B cell (primary cell): ENCODE results near the gene PTPRG. TPM values are rescaled to one million over a fixed set of nuclear protein-coding genes. Genes with fewer than 3 reads are reported as not detected.

Source experiments
- ATAC-seq: fragments of 200-7000 bp; cut with Tn5 transposase; one replicate; pipeline ENCODE4 v1.10.0; 2021; ENCODE audit warnings: low read depth, mild to moderate bottlenecking, moderate number of reproducible peaks, moderate library complexity
- CTCF ChIA-PET: fragments of 350-600 bp; sonication (Branson Sonifier 250); formaldehyde crosslinking; loops from one replicate; lab custom pipeline; 2021; ENCODE audit warnings: antibody characterized with exemption, inconsistent platforms; lab: Charles Lee
- POLR2A ChIA-PET: fragments of 350-600 bp; sonication (Branson Sonifier 250); formaldehyde crosslinking; loops from one replicate; lab custom pipeline; 2021; ENCODE audit warnings: antibody characterized with exemption; lab: Charles Lee
- DNase-seq: peaks from one replicate; pipeline ENCODE4 v3.0.0; 2013
- H2AFZ ChIP-seq: 2 replicates; pipeline ENCODE4 v1.6.1; 2012; ENCODE audit warnings: mild to moderate bottlenecking, low read depth, low read length; ENCODE audit not compliant: insufficient read depth, poor library complexity, severe bottlenecking
- H3K27ac ChIP-seq, 2 donors: 1 replicate in 1 of 2; 2 replicates in 1 of 2; pipeline ENCODE4 v1.5.1; 2012 to 2013; ENCODE audit warnings: low read length in 2 of 2, mild to moderate bottlenecking in 2 of 2, moderate library complexity in 1 of 2
- H3K27me3 ChIP-seq, 4 experiments: fragments of 200-600 bp in 1 of 4; sonication (generic) in 1 of 4; replicated peaks in 1 of 4; 1 replicate in 2 of 4; 2 replicates in 2 of 4; pipeline versions ENCODE4 v1.6.1 to v1.7.0; 2013 to 2016; ENCODE audit warnings: low read length in 3 of 4, mild to moderate bottlenecking in 2 of 4, mixed read lengths in 1 of 4, moderate library complexity in 1 of 4; ENCODE audit not compliant: insufficient read depth in 4 of 4, control insufficient read depth in 3 of 4; ENCODE audit errors: control extremely low read depth in 1 of 4
- H3K36me3 ChIP-seq, 2 experiments: replicated peaks in 1 of 2; 1 replicate in 1 of 2; 2 replicates in 1 of 2; pipeline versions ENCODE4 v1.6.1 to v1.7.1; 2013; ENCODE audit warnings: low read length in 1 of 2; ENCODE audit not compliant: insufficient read depth in 2 of 2, control insufficient read depth in 1 of 2; ENCODE audit errors: control extremely low read depth in 1 of 2, extremely low read depth in 1 of 2
- H3K4me1 ChIP-seq, 2 donors: fragments of 200-600 bp in 1 of 2; sonication (generic) in 1 of 2; 1 replicate in 1 of 2; 2 replicates in 1 of 2; pipeline versions ENCODE4 v1.5.1 to v1.6.1; 2013 to 2017; ENCODE audit warnings: low read length in 2 of 2; ENCODE audit not compliant: control insufficient read depth in 2 of 2, insufficient read depth in 2 of 2
- H3K4me2 ChIP-seq: replicated peaks from 2 replicates; pipeline ENCODE3; 2012; ENCODE audit warnings: mild to moderate bottlenecking, low read depth, low read length; ENCODE audit not compliant: poor library complexity, severe bottlenecking
- H3K4me3 ChIP-seq, 5 experiments: fragments of 200-600 bp in 1 of 5; sonication (generic) in 1 of 5; 1 replicate in 3 of 5; 2 replicates in 2 of 5; pipeline versions ENCODE4 v1.5.1 to v1.7.0; 2011 to 2016; ENCODE audit warnings: low read length in 4 of 5, mild to moderate bottlenecking in 4 of 5, low read depth in 2 of 5, control low read depth in 1 of 5, moderate library complexity in 1 of 5; ENCODE audit not compliant: insufficient read depth in 1 of 5; ENCODE audit errors: control extremely low read depth in 1 of 5, extremely low read depth in 1 of 5
- H3K79me2 ChIP-seq: fragments of 200-600 bp; sonication (generic); one replicate; pipeline ENCODE4 v1.6.0; 2016; ENCODE audit warnings: low read length; ENCODE audit not compliant: control insufficient read depth, insufficient read depth
- H3K9ac ChIP-seq: fragments of 200-600 bp; sonication (generic); 2 replicates; pipeline ENCODE4 v1.6.1; 2017; ENCODE audit warnings: mild to moderate bottlenecking, low read length, moderate library complexity
- H3K9me3 ChIP-seq, 3 donors: one replicate each; pipeline versions ENCODE4 v1.6.1 to v1.7.1; 2013; ENCODE audit warnings: low read length in 2 of 3; ENCODE audit not compliant: control insufficient read depth in 2 of 3, insufficient read depth in 1 of 3; ENCODE audit errors: control extremely low read depth in 1 of 3
- H4K20me1 ChIP-seq: 2 replicates; pipeline ENCODE4 v1.6.0; 2012; ENCODE audit warnings: mild to moderate bottlenecking, low read length; ENCODE audit not compliant: insufficient read depth, control insufficient read depth, poor library complexity, severe bottlenecking
- H3K27ac Mint-ChIP-seq: one replicate; pipeline ENCODE4 v1.8.0; 2021; ENCODE audit warnings: mixed read lengths
- H3K27me3 Mint-ChIP-seq: one replicate; pipeline ENCODE4 v1.8.0; 2021; ENCODE audit warnings: mixed read lengths
- H3K4me1 Mint-ChIP-seq: one replicate; pipeline ENCODE4 v1.8.0; 2021; ENCODE audit warnings: mixed read lengths
- H3K4me3 Mint-ChIP-seq: one replicate; pipeline ENCODE4 v1.8.0; 2021; ENCODE audit warnings: mixed read lengths
- H3K9me3 Mint-ChIP-seq: one replicate; pipeline ENCODE4 v1.8.0; 2022; ENCODE audit warnings: mixed read lengths; ENCODE audit not compliant: insufficient read depth
- CTCF ChIP-seq: fragments of 200-600 bp; IDR thresholded peaks from one replicate; pipeline ENCODE4 v1.8.0; 2022; ENCODE audit warnings: antibody characterized with exemption, mild to moderate bottlenecking
- EZH2 ChIP-seq: IDR thresholded peaks from 2 replicates; pipeline ENCODE4 v1.6.1; 2012; ENCODE audit warnings: borderline replicate concordance, low read depth, mild to moderate bottlenecking, moderate library complexity, low read length; ENCODE audit not compliant: insufficient read depth, poor library complexity, severe bottlenecking
- WGBS: methylation state at CpG from one replicate; pipeline ENCODE4 v1.1.5; 2013; ENCODE audit warnings: missing lambda C conversion rate; ENCODE audit not compliant: insufficient coverage; 5-methylcytosine and 5-hydroxymethylcytosine counted together
- intact Hi-C: fragments of 100-400 bp; cut with micrococcal nuclease; formaldehyde crosslinking; loops from one replicate; pipeline ENCODE4 v1.10.0; 2022
- polyA plus RNA-seq: library from polyadenylated mRNA; depleted of rRNA; stranded (reverse); fragments of >200 nt; gene quantifications from 2 replicates; pipeline ENCODE4 v1.2.3, GENCODE V29; 2012
- total RNA-seq, 2 donors: library from RNA; stranded (reverse); fragments of 120-200 nt in 1 of 2; gene quantifications; 1 replicate in 1 of 2; 2 replicates in 1 of 2; pipeline versions ENCODE4 v1.2.3 to v1.2.4, GENCODE V29; 2013 to 2022

Gene PTPRG
- total and polyA plus RNA-seq, 2 donors (not counting 1 experiment from before 2014, with no cell fraction given), result 0.12 to 1.3 TPM

GRCh38 chr3:61537366-61537765, 24.0 kb upstream of the PTPRG start:
- H4K20me1 ChIP-seq, result no peaks in the 10 kb centered on the region
- H3K27me3 ChIP-seq, result no peaks in the 10 kb centered on the region
- no peak overlapping the region for H3K4me3 ChIP-seq
- H3K4me2 ChIP-seq, result no peak overlapping the region
- H3K36me3 ChIP-seq, result no peaks in the 10 kb centered on the region
- peaks cover 0 to 3% (median 0%) of the 10 kb centered on the region in 3 donors for H3K9me3 ChIP-seq
- peaks cover 8% of the 10 kb centered on the region for H3K27me3 Mint-ChIP-seq
- H3K9ac ChIP-seq, result no peak overlapping the region
- no peak for ATAC-seq
- no peak for TF ChIP-seq CTCF
- no peak for TF ChIP-seq EZH2
- H3K4me1 ChIP-seq, result no peaks in the 10 kb centered on the region
- H3K27ac ChIP-seq, result no peak overlapping the region
- no peak overlapping the region for H3K4me3 Mint-ChIP-seq
- H3K79me2 ChIP-seq, result no peaks in the 10 kb centered on the region
- H3K9me3 Mint-ChIP-seq, result no peaks in the 10 kb centered on the region
- no peaks in the 10 kb centered on the region for H3K4me1 Mint-ChIP-seq
- CTCF ChIA-PET, result no interaction called here
- POLR2A ChIA-PET, result no interaction called here
- no peak overlapping the region for H2AFZ ChIP-seq
- intact Hi-C loops, result no loop called here
- DNase-seq, result no peak
- H3K27ac Mint-ChIP-seq, result no peak overlapping the region
- WGBS, result 61% methylated on average over 3 of the region's 6 CpGs

- Histone ChIP-seq H3K9me3 (peaks cover 0 to 3% (median 0%) of the 10 kb centered on the region in 3 donors), H3K36me3 (no peaks in the 10 kb centered on the region), H3K27ac (no peak overlapping the region), H3K27me3 (no peaks in the 10 kb centered on the region), H4K20me1 (no peaks in the 10 kb centered on the region), H3K79me2 (no peaks in the 10 kb centered on the region), H3K4me3 (no peak overlapping the region), H3K9ac (no peak overlapping the region), H3K4me2 (no peak overlapping the region), H2AFZ (no peak overlapping the region), H3K4me1 (no peaks in the 10 kb centered on the region)
- TF ChIP-seq EZH2, result no peak
- TF ChIP-seq CTCF, result no peak
- Mint-ChIP-seq H3K27me3 (peaks cover 8% of the 10 kb centered on the region), H3K4me1 (no peaks in the 10 kb centered on the region), H3K9me3 (no peaks in the 10 kb centered on the region), H3K4me3 (no peak overlapping the region), H3K27ac (no peak overlapping the region)
- ChIA-PET CTCF (no interaction called here), POLR2A (no interaction called here)
- DNase-seq, result no peak
- no peak for ATAC-seq
- 83% methylated on average over 1 of the region's 5 CpGs for WGBS
- intact Hi-C loops, result no loop called here
Observed at GRCh38 chr3:61538486-61538885, 22.9 kb upstream of the PTPRG start.
